Fibroblast of skin of scalp (primary cell): Measurements from ENCODE around the gene MAX.
"Not testable (repeated sequence)": the region's sequence is repeated elsewhere in the genome, so short reads cannot be mapped to it uniquely, and the experiment has no call there.

Experiments
- DNase-seq: peaks from one replicate; pipeline ENCODE4 v3.0.0-alpha.2; 2013

The MAX gene

DNA sequence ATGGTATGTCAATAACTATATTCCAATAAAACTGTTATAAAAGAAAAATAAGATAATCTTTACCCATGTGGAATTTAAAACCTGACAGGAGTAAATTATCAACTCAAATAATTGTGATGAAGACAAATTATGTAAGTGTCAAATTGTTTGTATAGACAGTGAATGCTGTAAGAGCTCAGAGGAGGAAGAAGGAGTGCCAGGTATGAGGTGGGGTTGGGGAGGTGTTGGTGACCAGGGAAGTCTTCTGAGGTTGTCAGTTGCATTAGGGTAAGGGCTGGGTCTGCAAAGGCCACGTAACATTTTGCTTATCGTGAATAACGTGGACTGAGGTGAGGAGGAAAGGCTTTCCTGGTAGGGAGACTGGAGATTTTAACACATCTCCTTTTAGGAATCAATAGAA lies 2.5 kb upstream of the MAX start:
- no peak for DNase-seq

DNA sequence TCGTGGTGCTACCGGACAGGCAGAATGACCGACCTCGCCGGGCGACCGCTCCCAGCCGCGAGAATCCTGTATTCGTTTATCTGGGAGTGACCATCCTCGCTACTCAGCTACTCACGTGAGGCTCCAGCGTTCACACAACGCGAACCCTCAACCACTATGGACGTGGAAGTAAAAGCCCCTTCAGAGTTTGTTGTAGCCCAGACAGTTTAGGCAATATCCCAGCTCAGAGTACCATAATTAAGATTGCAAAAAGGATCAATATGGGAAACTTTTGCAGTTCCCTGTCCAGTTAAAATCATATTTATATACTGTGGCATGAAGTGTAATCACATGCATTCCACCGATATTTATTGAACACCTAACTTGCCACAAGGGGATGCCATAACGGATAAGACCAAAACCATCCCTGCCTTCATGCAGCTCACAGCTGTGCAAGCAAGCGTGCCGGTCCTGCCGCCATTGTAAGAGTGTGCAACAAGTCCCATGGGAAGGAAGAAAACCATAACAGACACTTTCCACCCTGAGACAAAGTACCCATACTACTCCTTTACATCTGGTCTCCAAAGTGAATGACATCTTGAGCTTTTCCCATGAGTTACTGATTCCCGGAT lies 938 bp upstream of the MAX start:
- DNase-seq, result peak; percentile 50

- DNase-seq, result no peak
Observed at GRCh38 chr14:65101631-65102440, 481 bp downstream of the MAX start.

DNA sequence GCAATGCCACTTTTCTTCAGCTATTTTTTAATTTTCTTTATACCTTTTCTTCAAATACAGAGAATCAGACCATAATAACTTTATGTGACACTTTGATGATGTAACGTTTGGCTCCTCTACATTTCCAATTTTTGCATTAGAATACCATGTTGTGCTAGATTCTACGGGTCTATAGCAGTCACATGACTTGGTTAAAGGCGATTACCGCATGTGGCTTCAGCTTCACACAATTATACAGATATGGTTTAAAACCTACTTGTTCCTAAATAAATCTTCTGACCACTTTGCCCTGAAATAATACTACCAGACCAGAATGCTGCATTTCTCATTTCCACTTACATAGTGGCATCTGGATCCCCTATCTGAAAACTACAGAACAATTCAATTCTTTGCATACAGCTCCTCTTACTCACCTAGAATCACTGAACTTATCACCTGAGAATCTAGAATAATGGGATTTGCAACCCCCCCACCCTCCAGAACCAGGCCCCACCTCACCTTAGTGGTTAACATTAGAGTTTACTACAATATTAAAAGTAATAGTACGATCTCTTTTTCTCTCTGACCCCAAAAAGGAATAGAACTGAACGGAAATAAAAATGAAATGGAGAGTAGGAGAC lies 1.3 kb downstream of the MAX start:
- DNase-seq, result no peak

- DNase-seq, result no peak
Observed at GRCh38 chr14:65098586-65098985, 3.7 kb downstream of the MAX start.

GRCh38 chr14:65096323-65097089 lies 5.8 kb downstream of the MAX start:
- peak; percentile 55 for DNase-seq

DNA sequence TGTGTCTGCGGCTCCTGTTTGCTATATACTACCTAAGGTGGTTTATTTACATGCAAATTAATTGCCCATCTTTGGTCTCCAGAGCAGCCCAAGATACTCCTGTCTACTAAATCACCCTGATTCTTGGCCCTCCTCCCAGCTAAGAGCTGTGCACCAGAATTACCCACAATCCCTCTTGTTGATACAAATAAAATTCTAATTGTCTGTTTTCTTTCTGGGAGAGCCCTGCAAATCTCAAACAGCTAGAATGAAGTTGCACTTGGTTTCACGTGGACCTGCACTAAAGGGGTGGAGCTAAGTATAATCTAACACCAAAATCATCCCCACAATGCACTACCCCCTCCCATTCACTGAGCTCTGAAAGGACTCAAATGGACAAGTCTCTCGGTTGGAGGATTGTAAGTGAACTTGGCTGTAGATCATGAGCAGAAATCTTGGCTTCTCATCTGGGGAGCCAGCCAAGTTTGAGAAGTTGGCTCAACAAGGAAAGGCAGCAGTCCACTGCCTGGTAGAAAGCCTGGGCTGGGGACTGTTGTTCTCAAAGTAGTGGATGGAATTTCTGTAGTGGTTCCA lies 6.6 kb downstream of the MAX start:
- peak; percentile 68 for DNase-seq

DNA sequence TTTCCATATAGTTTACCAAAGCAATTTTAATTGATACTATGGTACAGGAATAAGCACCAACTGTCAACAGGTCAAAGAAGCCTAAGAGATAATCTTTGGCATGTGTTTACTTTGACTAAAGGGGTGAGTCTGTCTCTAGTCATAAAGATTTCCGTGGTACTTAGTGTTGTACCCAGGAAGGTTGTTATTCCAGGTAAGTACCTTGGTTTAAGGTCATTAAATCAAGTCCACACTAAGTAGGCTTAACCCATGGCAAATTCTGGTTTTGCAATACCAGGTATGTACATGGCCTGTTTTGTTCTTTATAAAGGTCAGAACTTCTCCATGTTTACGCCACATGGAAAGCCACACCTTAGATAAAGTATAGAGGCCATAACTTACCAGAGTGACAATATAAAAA lies 10.0 kb downstream of the MAX start:
- no peak for DNase-seq

- not testable (repeated sequence) for DNase-seq
Observed at GRCh38 chr14:65087835-65088234, 14.5 kb downstream of the MAX start.

DNA sequence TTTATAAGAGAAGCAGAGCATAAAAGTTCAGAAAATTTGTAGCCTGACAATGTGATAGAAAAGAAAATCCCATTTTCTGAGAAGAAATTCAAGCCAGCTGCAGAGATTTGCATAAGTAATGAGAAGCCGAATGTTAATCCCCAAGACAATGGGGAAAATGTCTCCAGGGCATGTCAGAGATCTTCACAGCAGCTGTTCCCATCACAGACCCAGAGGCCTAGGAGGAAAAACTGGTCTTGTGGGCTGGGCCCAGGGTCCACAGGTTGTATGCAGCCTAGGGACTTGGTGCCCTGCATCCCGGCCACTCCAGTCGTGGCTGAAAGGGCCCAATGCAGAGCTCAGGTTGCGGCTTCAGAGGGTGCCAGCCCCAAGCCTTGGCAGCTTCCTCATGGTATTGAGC lies 15.6 kb downstream of the MAX start:
- not testable (repeated sequence) for DNase-seq

GRCh38 chr14:65084554-65085505 lies 17.5 kb downstream of the MAX start:
- DNase-seq, result no peak

DNA sequence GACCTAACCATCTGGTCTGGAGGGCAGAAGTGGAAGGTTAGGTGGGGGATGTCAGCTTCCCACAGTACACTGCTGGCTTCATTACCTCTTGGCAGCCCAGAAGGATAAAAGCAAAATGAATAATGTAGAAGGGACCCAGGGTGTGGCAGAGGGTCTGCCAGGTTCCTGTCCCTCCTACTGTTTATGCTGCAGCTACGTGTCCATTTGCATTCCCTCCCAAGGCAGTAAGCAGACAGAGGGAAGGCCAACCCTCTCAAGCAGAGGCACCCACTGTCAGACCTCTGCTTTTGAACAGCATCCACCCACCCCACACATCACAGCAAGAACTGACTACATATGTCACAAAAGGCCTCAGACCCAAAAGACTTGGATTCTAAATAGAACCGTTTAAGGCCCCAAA lies 19.4 kb downstream of the MAX start:
- no peak for DNase-seq

DNA sequence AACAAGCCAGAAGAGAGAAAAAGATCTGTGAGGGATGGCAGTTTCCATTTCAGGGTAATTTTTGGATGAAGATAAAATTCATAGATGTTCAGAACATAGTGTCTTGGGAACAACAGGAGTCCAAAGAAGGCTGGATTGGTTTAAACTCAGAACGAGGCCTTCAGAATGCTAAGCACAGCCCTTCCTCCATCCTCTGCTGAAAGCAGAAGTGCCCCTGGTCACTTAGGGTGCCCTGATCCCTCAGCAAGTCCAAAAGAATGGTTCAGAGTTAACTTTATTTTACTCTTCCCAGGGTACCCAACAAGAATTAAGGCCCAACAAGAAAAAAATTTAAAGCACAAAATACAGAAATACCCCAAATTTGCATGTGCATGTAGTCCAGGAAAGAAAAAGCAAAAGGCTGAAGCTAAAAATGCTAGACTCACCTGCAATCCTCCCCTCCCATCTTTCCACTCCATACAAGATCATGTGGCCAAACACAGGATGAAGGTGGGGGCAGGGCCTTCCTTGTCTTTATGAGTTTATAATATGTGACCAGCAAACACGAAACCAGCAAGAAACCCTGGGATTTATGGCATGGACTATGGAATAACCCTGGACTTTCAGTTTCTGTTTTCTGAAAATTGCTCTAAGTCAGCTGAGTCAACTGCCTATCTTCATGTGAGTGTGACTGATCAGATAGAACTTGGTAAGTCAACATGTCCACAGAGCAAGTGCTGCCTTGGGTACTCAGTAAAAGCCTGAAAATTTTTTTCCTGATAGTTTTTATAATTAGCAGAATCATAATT lies 21.2 kb downstream of the MAX start:
- DNase-seq, result no peak

DNA sequence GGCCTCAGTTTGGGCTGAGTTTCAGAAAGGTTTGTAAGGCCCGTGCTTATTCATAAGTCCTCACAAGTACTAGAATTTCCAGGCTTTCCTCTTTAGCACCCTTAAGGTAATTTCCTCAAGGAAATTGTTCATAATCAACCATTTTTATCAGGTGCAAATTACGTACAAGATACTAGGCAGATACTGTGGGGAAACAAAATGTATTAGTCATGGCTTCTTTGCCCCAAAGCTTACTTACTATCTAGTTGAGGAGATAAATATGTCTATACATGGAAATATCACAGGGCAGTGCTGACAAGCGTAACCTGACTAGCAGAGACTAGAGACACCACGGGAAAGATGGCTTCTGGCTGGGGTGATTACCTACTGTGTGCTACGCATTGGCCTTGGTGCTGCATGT lies 22.5 kb downstream of the MAX start:
- DNase-seq, result no peak

DNA sequence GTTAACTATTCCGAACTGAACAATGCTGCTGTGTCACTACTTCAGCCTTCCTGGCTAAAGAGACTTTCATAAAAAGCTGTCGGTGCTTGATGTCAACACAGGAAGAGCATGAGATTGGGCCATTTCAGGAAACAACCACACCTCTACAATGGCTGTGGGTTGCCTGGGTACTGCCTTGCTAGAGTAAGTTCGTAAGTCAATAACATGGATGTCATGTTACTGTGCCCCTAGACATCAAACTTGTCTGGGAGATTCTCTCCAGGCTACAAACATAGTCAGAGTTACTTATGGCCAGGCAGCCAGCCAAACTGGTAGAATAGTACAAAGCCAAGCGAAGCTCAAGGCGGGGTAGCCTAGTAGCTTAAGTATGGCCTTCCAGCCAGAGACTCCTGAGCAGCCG lies 23.1 kb downstream of the MAX start:
- DNase-seq, result no peak

GRCh38 chr14:65077318-65077717 lies 25.0 kb downstream of the MAX start:
- DNase-seq, result no peak

DNA sequence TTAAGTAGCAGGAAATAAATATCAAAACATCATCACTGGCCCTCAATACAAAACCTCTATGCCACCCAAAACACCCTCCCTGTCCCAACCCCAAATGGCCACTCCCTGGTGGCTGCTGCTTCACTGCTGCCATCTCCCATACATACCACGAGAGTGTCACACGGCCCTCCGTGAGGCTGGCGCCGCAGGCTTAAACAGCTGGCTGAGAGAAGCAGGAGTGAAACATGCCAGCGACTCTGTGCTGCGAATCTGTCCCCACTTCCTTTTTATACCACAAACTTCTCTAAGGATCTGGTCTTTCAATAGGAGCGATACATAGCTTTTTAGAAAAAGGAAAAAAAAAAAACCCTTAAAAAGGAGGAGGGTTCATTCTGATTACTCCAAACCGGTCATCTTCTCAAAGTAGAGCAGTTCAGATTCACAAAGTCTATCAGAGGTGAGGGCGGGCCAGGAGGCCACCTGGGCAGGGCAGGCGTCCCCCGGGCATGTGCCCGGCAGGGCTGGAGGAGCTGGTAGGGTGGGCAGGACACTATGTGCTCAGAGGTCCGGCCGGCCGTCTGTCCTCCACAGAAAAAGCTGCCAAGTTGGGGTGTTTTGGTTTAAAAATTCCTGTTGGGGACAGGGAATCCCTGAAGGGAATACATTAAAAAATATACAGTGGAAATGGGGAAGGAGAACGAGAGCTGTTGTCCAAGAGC lies 26.5 kb downstream of the MAX start:
- DNase-seq, result no peak

GRCh38 chr14:65074449-65075150 lies 27.7 kb downstream of the MAX start:
- DNase-seq, result no peak

- DNase-seq, result no peak
Observed at GRCh38 chr14:65073605-65074201, 28.6 kb downstream of the MAX start.
